HepG2 (cell line): ENCODE data around the gene SPAG4. TPM values are rescaled to one million over a fixed set of nuclear protein-coding genes. Genes with fewer than 3 reads are reported as not detected.

Experiments
- NCOA2 ChIP-seq: sonication (generic); formaldehyde crosslinking; IDR thresholded peaks from 2 replicates; pipeline ENCODE4 v1.8.0; 2022; ENCODE audit warnings: inconsistent platforms
- PLRG1 ChIP-seq: fragments of 450-650 bp; conservative IDR thresholded peaks from 2 replicates; pipeline ENCODE4 v1.6.1; 2016
- ZC3H13 ChIP-seq: sonication (generic); formaldehyde crosslinking; IDR thresholded peaks from 2 replicates; pipeline ENCODE4 v1.8.1; 2023; ENCODE audit warnings: mild to moderate bottlenecking, missing genetic modification reagents, moderate library complexity
- ZNF432 ChIP-seq: sonication (generic); formaldehyde crosslinking; IDR thresholded peaks from 2 replicates; pipeline ENCODE4 v1.5.0; 2020; ENCODE audit warnings: missing genetic modification reagents, mild to moderate bottlenecking, borderline replicate concordance
- ZNF446 ChIP-seq: sonication (generic); formaldehyde crosslinking; IDR thresholded peaks from 2 replicates; pipeline ENCODE4 v1.5.0; 2020; ENCODE audit warnings: mild to moderate bottlenecking, missing genetic modification reagents
- polyA plus RNA-seq, 8 experiments: library from polyadenylated mRNA; depleted of rRNA in 3 of 8; stranded (reverse) in 7 of 8; unstranded in 1 of 8; fragments of >200 nt; fragmentation: Illumina TruSeq in 4 of 8; extraction: Trizol in 4 of 8; gene quantifications; 2 replicates each; pipeline versions ENCODE4 v1.2.1 to v1.2.3, GENCODE V29; 2011 to 2016; ENCODE audit warnings: low read depth in 4 of 8, missing spikeins in 1 of 8, mixed read lengths in 1 of 8; ENCODE audit not compliant: insufficient read depth in 1 of 8
- total RNA-seq, 5 experiments: library from RNA; depleted of rRNA; stranded (reverse); fragments of >200 nt; fragmentation: Illumina TruSeq; extraction: Trizol; gene quantifications; 2 replicates each; pipeline ENCODE4 v1.2.3, GENCODE V29; 2016; ENCODE audit warnings: low read depth in 1 of 5
- TF ChIP-seq, protein P1 (sequence below): sonication (generic); formaldehyde crosslinking; IDR thresholded peaks from 2 replicates; pipeline ENCODE4 v1.5.0; 2020; ENCODE audit warnings: mild to moderate bottlenecking, missing genetic modification reagents

The SPAG4 gene
- total and polyA plus RNA-seq, 2 of the 13 experiments (the other 11 are each of a cell fraction or from before 2014, with no cell fraction given): 5.8 to 137 TPM

- TF ChIP-seq, protein P1, sequence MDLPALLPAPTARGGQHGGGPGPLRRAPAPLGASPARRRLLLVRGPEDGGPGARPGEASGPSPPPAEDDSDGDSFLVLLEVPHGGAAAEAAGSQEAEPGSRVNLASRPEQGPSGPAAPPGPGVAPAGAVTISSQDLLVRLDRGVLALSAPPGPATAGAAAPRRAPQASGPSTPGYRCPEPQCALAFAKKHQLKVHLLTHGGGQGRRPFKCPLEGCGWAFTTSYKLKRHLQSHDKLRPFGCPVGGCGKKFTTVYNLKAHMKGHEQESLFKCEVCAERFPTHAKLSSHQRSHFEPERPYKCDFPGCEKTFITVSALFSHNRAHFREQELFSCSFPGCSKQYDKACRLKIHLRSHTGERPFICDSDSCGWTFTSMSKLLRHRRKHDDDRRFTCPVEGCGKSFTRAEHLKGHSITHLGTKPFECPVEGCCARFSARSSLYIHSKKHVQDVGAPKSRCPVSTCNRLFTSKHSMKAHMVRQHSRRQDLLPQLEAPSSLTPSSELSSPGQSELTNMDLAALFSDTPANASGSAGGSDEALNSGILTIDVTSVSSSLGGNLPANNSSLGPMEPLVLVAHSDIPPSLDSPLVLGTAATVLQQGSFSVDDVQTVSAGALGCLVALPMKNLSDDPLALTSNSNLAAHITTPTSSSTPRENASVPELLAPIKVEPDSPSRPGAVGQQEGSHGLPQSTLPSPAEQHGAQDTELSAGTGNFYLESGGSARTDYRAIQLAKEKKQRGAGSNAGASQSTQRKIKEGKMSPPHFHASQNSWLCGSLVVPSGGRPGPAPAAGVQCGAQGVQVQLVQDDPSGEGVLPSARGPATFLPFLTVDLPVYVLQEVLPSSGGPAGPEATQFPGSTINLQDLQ (CRISPR knock-in tag): peak; percentile 77; the same call in 1 of the 2 replicates
- peak; percentile 12; the same call in 1 of the 2 replicates for TF ChIP-seq NCOA2 (CRISPR knock-in tag)
- TF ChIP-seq ZNF432 (CRISPR knock-in tag): no peak
- no peak for TF ChIP-seq PLRG1
- TF ChIP-seq ZNF446 (CRISPR knock-in tag): 0 out of 2 replicates have a peak, but pooled peaks have one; percentile 18
- TF ChIP-seq ZC3H13 (CRISPR knock-in tag): no peak; the same call in none of the 2 replicates
- TF ChIP-seq, all 625 proteins: peak for 239
Observed at GRCh38 chr20:35617397-35618262, 2.0 kb downstream of the SPAG4 start (continued).
